HEK293T (cell line): ENCODE measurements around the gene WFDC9.

ENCODE experiments used
- ARNT ChIP-seq: fragments of 450-650 bp; IDR thresholded peaks from 2 replicates; pipeline ENCODE4 v1.6.1; 2017; ENCODE audit warnings: mild to moderate bottlenecking
- BHLHE40 ChIP-seq: fragments of 450-650 bp; IDR thresholded peaks from 2 replicates; pipeline ENCODE4 v1.6.1; 2016; ENCODE audit warnings: mild to moderate bottlenecking, moderate library complexity, borderline replicate concordance
- ELF4 ChIP-seq: fragments of 450-650 bp; IDR thresholded peaks from 2 replicates; pipeline ENCODE4 v1.6.1; 2017; ENCODE audit warnings: antibody characterized with exemption
- FOXA1 ChIP-seq: fragments of 450-650 bp; IDR thresholded peaks from 2 replicates; pipeline ENCODE4 v1.6.1; 2016; ENCODE audit warnings: mild to moderate bottlenecking
- FOXK2 ChIP-seq: fragments of 450-650 bp; IDR thresholded peaks from 2 replicates; pipeline ENCODE4 v1.6.1; 2016; ENCODE audit warnings: mild to moderate bottlenecking
- FOXM1 ChIP-seq: fragments of 450-650 bp; IDR thresholded peaks from 2 replicates; pipeline ENCODE4 v1.6.1; 2017; ENCODE audit warnings: mild to moderate bottlenecking, borderline replicate concordance
- HDGF ChIP-seq: fragments of 450-650 bp; IDR thresholded peaks from 2 replicates; pipeline ENCODE4 v1.6.1; 2017; ENCODE audit warnings: antibody characterized with exemption, borderline replicate concordance
- NFRKB ChIP-seq: fragments of 450-650 bp; IDR thresholded peaks from 2 replicates; pipeline ENCODE4 v1.6.1; 2016; ENCODE audit warnings: mild to moderate bottlenecking, moderate library complexity
- SP1 ChIP-seq: fragments of 450-650 bp; IDR thresholded peaks from 2 replicates; pipeline ENCODE4 v1.6.1; 2017
- SUZ12 ChIP-seq: fragments of 450-650 bp; IDR thresholded peaks from 2 replicates; pipeline ENCODE4 v1.6.1; 2016; ENCODE audit warnings: mild to moderate bottlenecking
- ZNF384 ChIP-seq: fragments of 450-650 bp; IDR thresholded peaks from 2 replicates; pipeline ENCODE4 v1.6.1; 2016

- no peak for TF ChIP-seq FOXM1
- TF ChIP-seq ZNF384, result no peak
- no peak for TF ChIP-seq BHLHE40
- no peak for TF ChIP-seq FOXA1
- no peak for TF ChIP-seq ELF4
- TF ChIP-seq SUZ12, result no peak
- TF ChIP-seq HDGF, result no peak
- TF ChIP-seq NFRKB, result no peak
- no peak for TF ChIP-seq ARNT
- no peak for TF ChIP-seq FOXK2
- no peak for TF ChIP-seq SP1
Observed at GRCh38 chr20:45581702-45582101, 49.4 kb downstream of the WFDC9 start.
